Pancreas (tissue), 10 donors: ENCODE data around the gene ATP6AP2. TPM values are rescaled to one million over a fixed set of nuclear protein-coding genes. Genes with fewer than 3 reads are reported as not detected.
A peak's percentile ranks its signal among the peaks of the same experiment; 100 is the strongest.

Source experiments
- ATAC-seq, 4 donors: fragments of 200-7000 bp; cut with Tn5 transposase; one replicate each; pipeline versions ENCODE4 v1.8.0 to v1.9.1; 2020; ENCODE audit warnings: mild to moderate bottlenecking in 4 of 4, moderate library complexity in 4 of 4
- DNase-seq, 6 donors: peaks; one replicate each; pipeline ENCODE4 v3.0.0-alpha.2; 2020
- FAIRE-seq: peaks from 2 replicates; lab custom pipeline; 2012; peaks lifted over from hg19 to GRCh38; lab: Jason Lieb, UNC
- H3K27ac ChIP-seq, 4 donors: fragments of 200-600 bp; sonication (generic); 1 replicate in 3 of 4; 2 replicates in 1 of 4; pipeline versions ENCODE4 v1.5.0 to v1.8.0; 2020
- H3K27me3 ChIP-seq, 4 donors: fragments of 200-600 bp; one replicate each; pipeline ENCODE4 v1.8.0; 2021
- H3K36me3 ChIP-seq, 3 donors: fragments of 200-600 bp; sonication (generic) in 1 of 3; one replicate each; pipeline versions ENCODE4 v1.5.0 to v1.8.0; 2020 to 2021
- H3K4me1 ChIP-seq, 3 donors: fragments of 200-600 bp; one replicate each; pipeline ENCODE4 v1.8.0; 2021
- H3K4me3 ChIP-seq, 4 donors: fragments of 200-600 bp; sonication (generic) in 2 of 4; one replicate each; pipeline versions ENCODE4 v1.5.0 to v1.8.0; 2020 to 2021
- H3K9me3 ChIP-seq, 4 donors: fragments of 200-600 bp; one replicate each; pipeline ENCODE4 v1.8.0; 2021
- WGBS, 2 donors: extraction: QIAGEN DNeasy Blood & Tissue Kit; methylation state at CpG; one replicate each; pipeline ENCODE4 v1.1.7; 2013; 5-methylcytosine and 5-hydroxymethylcytosine counted together
- intact Hi-C, 3 donors: fragments of 100-400 bp; cut with DNase I; formaldehyde crosslinking; loops; one replicate each; pipeline versions ENCODE4 v1.11.1 to v1.14.2; 2022
- polyA plus RNA-seq, 2 donors: library from polyadenylated mRNA; stranded (reverse); fragments of 200-250 nt; gene quantifications; one replicate each; pipeline ENCODE4 v1.2.3, GENCODE V29; 2013
- total RNA-seq, 6 donors: library from RNA; stranded (reverse); fragmentation: NEBNext Ultra II Directional in 4 of 6; extraction: Animal tissue kit (Norgen Biotek cat#: 25700) in 4 of 6; gene quantifications; one replicate each; pipeline versions ENCODE4 v1.2.1 to v1.2.4, GENCODE V29; 2021 to 2023
- TF ChIP-seq, protein P1 (sequence below), 4 donors: fragments of 200-600 bp; sonication (generic) in 3 of 4; IDR thresholded peaks; one replicate each; pipeline versions ENCODE4 v1.5.0 to v1.8.0; 2021; ENCODE audit warnings: antibody characterized with exemption in 4 of 4
- donor health status: healthy with polysubstance abuse.
- donor health status: DM: no; HTN: no; CAD: no; lungs with moderate emphysema.
- donor health status: DM: no; HTN: no; CAD: no.
- donor health status: control.
- donor health status: control.
- donor health status: Bipolar disorder and iron deficiency.
- donor health status: DM: yes; HTN: yes; CAD: no.
- donor health status: DM: no; HTN: no; CAD: no.
- donor health status: DM: no; HTN: no; CAD: no.
- donor health status: DM: yes; HTN: yes; CAD: no.

Gene ATP6AP2
- total and polyA plus RNA-seq, 8 donors = 17.3 to 61.9 (median 28.7) TPM

DNA sequence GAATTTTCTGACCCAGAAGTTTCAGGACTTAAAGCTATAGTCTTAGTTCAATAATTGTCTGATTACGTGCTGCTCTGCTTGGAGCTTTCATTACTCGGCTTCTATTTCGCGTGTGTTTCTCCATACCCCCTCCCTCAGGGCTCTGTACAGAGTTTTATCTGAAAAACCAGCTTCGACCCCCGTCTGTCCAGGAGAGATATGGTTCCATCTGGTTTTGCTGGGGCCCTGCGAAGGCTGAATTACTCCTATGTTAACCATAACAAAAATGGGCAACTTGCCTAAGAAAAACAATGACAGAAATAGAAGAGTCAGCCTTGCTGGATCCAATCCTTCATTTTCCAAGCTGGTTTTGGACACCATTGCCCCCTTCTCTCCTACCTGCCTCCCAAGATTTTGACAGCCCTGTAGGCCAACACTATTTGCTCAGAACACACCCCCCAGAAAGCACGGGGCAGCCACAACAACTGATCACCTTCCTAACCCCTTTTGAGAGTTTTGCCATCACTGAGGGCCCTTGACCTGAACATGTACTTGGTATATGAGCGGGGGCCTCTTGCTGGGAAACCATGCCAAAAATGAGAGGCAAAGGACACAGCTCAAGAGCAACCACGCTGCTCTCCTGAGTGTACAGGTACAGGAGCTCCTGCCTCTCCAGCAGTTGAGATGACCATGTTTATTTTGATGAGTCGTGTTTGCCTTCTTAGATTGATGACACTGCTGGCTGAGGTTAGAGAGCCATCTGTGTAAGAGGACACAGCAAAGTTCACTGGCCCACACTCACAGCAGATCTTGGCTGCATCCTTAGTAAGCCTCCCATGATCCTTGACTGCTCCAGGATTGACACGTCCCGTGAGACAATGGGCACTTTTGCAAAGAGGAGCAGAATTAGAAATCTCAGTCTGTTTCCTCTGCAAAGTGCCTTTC lies 36.2 kb upstream of the ATP6AP2 start:
- H3K27ac ChIP-seq = no peak overlapping the region
- H3K4me1 ChIP-seq = peaks cover 0 to 5% (median 0%) of the 10 kb centered on the region in 3 donors
- no peak overlapping the region for H3K4me3 ChIP-seq
- ATAC-seq (peak in 3 of 4 donors; percentile 19 to 60 (median 35)), DNase-seq (no peak), FAIRE-seq (no peak)
- H3K9me3 ChIP-seq = no peaks in the 10 kb centered on the region
- H3K36me3 ChIP-seq = no peaks in the 10 kb centered on the region
- WGBS, 2 donors = 43 to 50% methylated on average over 13 of the region's 13 CpGs
- TF ChIP-seq, protein P1, sequence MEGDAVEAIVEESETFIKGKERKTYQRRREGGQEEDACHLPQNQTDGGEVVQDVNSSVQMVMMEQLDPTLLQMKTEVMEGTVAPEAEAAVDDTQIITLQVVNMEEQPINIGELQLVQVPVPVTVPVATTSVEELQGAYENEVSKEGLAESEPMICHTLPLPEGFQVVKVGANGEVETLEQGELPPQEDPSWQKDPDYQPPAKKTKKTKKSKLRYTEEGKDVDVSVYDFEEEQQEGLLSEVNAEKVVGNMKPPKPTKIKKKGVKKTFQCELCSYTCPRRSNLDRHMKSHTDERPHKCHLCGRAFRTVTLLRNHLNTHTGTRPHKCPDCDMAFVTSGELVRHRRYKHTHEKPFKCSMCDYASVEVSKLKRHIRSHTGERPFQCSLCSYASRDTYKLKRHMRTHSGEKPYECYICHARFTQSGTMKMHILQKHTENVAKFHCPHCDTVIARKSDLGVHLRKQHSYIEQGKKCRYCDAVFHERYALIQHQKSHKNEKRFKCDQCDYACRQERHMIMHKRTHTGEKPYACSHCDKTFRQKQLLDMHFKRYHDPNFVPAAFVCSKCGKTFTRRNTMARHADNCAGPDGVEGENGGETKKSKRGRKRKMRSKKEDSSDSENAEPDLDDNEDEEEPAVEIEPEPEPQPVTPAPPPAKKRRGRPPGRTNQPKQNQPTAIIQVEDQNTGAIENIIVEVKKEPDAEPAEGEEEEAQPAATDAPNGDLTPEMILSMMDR (IDR thresholded peaks at IDR 0.05) = no peak
- H3K27me3 ChIP-seq = peaks cover 0 to 18% (median 2%) of the 10 kb centered on the region in 4 donors
- intact Hi-C loops = no loop called here

DNA sequence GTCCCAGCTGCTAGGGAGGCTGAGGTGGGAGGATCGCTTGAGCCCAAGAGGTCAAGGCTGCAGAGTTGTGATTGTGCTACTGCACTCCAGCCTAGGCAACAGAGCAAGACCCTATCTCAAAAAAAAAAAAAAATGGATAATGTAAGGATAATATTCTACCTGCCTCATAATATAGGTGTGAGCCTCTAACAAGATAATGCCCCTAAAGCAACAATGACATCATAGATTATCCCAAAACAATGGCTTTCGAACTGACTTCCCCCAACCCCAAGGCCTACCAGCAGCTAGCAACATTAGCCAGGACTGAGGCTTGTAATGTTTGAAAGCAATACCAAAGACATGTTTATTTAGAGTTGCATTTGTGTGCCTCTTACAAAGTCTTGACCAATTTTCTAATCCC lies 33.9 kb upstream of the ATP6AP2 start:
- intact Hi-C loops = no loop called here
- no peak overlapping the region for H3K4me3 ChIP-seq
- DNase-seq (no peak), FAIRE-seq (no peak), ATAC-seq (no peak)
- H3K9me3 ChIP-seq = no peaks in the 10 kb centered on the region
- H3K4me1 ChIP-seq = peaks cover 0 to 5% (median 0%) of the 10 kb centered on the region in 3 donors
- 88 to 95% methylated on average over 2 of the region's 2 CpGs for WGBS, 2 donors
- no peak overlapping the region for H3K27ac ChIP-seq
- peaks cover 0 to 21% (median 0%) of the 10 kb centered on the region in 4 donors for H3K27me3 ChIP-seq
- no peaks in the 10 kb centered on the region for H3K36me3 ChIP-seq
- TF ChIP-seq, protein P1 (IDR thresholded peaks at IDR 0.05) = no peak

DNA sequence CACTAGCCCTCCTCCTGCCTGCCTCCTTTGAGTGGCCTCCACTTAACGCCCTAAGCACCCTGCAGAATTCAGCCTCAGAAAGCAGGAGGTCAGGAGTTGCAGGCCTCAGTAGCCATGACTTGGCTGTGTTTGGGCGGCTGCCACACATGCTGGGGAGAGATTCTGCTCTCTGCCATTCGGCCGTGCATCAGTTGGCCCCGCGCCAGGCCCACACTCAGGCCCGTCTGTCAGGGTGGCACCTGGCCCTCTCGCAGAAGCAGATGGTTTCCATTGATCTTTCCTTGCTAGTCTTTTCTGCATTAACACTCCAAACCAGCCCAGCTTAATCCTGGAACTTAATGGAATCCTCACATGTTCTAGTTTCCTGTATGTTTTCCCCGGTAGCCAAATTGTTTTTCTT lies 30.7 kb upstream of the ATP6AP2 start:
- WGBS, 2 donors = 26 to 40% methylated on average over 9 of the region's 9 CpGs

DNA sequence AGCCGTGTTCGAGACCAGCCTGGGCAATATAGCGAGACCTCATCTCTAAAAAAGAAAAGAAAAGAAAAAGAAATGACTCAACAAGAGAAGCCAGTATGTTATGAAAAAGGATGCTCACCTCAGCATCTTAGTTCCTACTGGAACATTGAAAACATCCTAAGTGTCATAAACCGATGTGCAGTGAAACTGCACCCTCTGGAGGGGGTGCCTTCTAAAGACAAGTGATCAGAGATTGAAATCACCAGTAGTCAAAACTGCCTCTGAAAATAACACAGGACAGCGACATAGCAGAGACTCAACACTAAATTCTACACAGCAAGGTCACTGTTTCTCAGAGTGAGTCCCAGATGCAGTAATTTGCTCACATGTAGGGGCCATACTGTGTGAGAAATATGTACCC lies 28.0 kb upstream of the ATP6AP2 start:
- ATAC-seq = no peak
- peaks cover 0 to 11% (median 0%) of the 10 kb centered on the region in 4 donors for H3K27me3 ChIP-seq
- intact Hi-C loops = no loop called here
- H3K9me3 ChIP-seq = no peaks in the 10 kb centered on the region
- DNase-seq = no peak
- no peaks in the 10 kb centered on the region for H3K36me3 ChIP-seq
- WGBS, 2 donors = 66 to 68% methylated on average over 5 of the region's 5 CpGs
- no peaks in the 10 kb centered on the region for H3K4me1 ChIP-seq
- no peak for FAIRE-seq
- no peak overlapping the region for H3K4me3 ChIP-seq
- no peak overlapping the region for H3K27ac ChIP-seq
- TF ChIP-seq, protein P1 (IDR thresholded peaks at IDR 0.05) = no peak

More for the DNA sequence above, 30.7 kb upstream of the ATP6AP2 start:
- Histone ChIP-seq H3K27me3 (peaks cover 0 to 20% (median 0%) of the 10 kb centered on the region in 4 donors), H3K9me3 (no peaks in the 10 kb centered on the region), H3K36me3 (no peaks in the 10 kb centered on the region), H3K4me1 (no peaks in the 10 kb centered on the region), H3K4me3 (no peak overlapping the region), H3K27ac (no peak overlapping the region)
- TF ChIP-seq, protein P1 (IDR thresholded peaks at IDR 0.05) = no peak
- ATAC-seq = peak in 2 of 4 donors; percentile 62 to 66
- FAIRE-seq = no peak
- peak in 3 of 6 donors; percentile 40 to 72 (median 61) for DNase-seq
- intact Hi-C loops = no loop called here

DNA sequence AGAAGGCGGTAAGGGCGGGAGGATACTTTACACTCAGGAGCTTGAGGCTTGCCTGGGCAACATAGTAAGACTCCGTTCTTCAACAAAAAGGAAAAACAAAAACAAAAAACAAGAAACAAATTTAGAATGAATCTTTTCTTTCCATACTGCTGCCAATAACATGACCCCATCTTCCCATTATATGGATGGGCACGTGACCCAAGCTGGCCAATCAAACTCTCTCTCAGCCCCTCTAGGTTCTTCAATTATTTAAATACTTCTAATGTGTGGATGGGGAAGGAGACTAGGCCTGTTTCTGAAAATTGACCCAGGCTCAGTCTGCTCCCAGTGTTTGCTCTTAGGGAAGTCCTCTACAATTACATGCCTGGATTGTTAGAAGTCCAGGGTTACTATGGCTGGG lies 22.2 kb upstream of the ATP6AP2 start:
- Histone ChIP-seq H3K27me3 (peaks cover 0 to 11% (median 2%) of the 10 kb centered on the region in 4 donors), H3K4me3 (no peak overlapping the region), H3K36me3 (no peaks in the 10 kb centered on the region), H3K4me1 (no peaks in the 10 kb centered on the region), H3K27ac (no peak overlapping the region), H3K9me3 (no peaks in the 10 kb centered on the region)
- DNase-seq (no peak), ATAC-seq (no peak), FAIRE-seq (no peak)
- TF ChIP-seq, protein P1 (IDR thresholded peaks at IDR 0.05) = no peak
- 75 to 96% methylated on average over 4 of the region's 4 CpGs for WGBS, 2 donors
- intact Hi-C loops = no loop called here
